ENCODE measurements around the gene PLD1.

The PLD1 gene

DNA sequence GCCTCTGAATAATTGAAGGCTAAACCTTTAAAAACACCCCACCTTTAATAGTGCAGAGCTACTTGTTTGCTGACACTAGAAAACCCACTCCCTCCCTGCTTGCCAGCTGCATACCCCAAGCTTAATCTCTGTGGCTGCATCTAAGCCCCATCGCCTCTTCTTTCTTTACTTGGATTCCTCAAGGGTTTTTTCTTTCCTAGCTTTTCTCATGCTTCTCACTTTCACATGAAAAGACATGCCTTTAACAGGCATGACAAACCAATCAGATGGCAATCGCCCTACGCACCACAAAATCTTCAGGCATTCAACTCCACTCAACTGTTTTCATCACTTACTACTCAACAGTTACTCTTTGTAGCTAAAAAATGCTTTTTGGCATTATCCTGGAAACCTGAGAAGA lies 77.5 kb downstream of the PLD1 start:
- no peak overlapping the region for H3K4me3 ChIP-seq (ENCODE audit: low read length)
- no peak for DNase-seq (ENCODE audit: low read depth)
- no peak for TF ChIP-seq CTCF (conservative IDR thresholded peaks at IDR 0.05; ENCODE audit: low read length)

- no peak for TF ChIP-seq CTCF (conservative IDR thresholded peaks at IDR 0.05; ENCODE audit: low read length)
- DNase-seq (ENCODE audit: low read depth): no peak
- H3K4me3 ChIP-seq (ENCODE audit: low read length): no peak overlapping the region
Measured at GRCh38 chr3:171731691-171732090, 78.6 kb downstream of the PLD1 start.

DNA sequence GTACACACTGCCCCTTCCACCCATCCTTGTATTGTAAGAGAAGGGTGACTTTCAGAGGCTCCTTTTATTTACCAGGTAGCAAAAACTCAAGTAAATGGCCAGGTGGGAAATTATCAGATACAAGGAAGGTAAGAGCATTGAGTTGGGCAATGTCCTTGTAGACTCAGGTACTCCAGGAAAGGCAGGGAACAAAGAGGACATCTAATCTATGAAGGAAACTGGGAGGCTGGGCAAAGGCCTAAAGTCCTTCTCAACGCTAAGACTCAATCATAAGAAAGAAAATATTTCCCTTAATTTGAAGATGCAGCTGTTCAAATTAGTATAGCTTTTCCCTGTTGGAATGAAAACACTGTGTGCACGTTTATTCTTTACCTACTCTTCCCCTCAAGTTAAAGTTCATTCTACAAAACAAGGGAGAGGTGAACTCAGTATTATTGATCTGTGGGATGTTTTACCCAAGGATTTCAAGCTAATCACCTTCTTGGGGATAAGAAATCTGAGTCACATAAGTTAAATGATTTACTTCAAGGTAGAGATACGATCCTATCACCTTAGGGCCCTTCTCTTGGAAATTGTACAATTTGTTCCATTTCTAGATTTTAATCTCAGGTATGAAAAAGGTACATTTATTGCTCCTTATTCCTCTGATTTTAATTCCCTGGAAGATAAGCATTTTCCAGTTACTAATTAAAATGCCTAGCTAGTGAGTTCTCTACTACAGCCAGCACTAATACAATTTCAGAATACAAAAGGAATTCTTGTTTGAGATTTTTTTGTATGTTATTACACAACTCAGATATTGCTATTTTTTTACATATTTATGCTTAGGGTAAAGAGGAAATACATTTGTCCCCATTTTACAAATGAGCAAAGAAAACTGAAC lies 80.6 kb downstream of the PLD1 start:
- no peak for TF ChIP-seq CTCF (conservative IDR thresholded peaks at IDR 0.05; ENCODE audit: low read length)
- no peak overlapping the region for H3K4me3 ChIP-seq (ENCODE audit: low read length)
- DNase-seq (ENCODE audit: low read depth): no peak

GRCh38 chr3:171727288-171727687 lies 83.0 kb downstream of the PLD1 start:
- H3K4me3 ChIP-seq (ENCODE audit: low read length): no peak overlapping the region
- no peak for TF ChIP-seq CTCF (conservative IDR thresholded peaks at IDR 0.05; ENCODE audit: low read length)
- DNase-seq (ENCODE audit: low read depth): no peak

DNA sequence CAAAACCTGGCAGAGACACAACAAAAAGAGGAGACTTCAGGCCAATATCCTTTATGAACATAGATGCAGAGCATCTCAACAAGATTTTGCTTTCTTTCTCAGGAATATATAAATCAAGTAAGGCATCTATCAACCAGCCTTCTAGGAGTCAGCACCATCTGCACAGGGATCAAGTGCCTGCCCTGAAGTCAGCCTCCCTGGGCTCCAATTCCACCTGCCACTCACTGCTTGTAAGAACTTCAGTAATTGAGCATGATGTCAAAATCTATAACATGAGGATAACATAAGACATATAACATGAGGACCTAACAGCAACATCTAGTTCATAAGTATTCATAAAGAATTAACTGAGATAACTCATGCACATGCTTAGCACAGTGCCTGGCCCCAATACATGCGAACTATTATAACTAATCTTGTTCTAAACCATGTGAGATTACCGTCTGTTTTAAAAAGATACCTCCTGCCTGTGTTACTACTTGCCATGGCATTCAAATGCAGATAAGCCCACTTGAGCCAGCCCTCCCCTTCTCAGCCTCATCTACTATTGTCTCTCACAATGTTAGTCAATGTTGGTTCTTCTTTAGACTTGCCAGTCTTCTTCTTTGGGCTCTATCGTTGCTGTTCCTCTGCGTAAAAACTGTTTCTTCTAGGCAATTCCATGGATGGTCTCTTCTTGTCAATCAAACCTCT lies 91.6 kb downstream of the PLD1 start:
- no peak overlapping the region for H3K4me3 ChIP-seq (ENCODE audit: low read length)
- no peak for DNase-seq (ENCODE audit: low read depth)
- no peak for TF ChIP-seq CTCF (conservative IDR thresholded peaks at IDR 0.05; ENCODE audit: low read length)

DNA sequence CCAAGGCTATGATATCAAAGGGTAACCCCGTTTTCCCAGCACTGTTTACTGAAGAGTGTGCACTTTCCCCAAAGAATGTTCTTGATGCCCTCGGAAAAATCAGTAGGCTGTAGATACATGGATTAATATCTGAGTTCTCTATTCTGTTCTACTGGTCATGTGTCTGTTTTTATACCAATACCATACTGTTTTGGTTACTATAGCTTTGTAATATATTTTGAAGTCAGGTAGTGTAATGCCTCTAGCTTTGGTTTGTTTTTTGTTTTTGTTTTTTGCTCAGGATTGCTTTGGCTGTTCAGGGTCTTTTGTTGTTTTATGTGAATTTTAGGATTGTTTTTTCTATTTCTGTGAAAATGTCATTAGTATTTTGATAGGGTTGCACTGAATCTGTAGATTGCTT lies 95.1 kb downstream of the PLD1 start:
- DNase-seq (ENCODE audit: low read depth): no peak
- TF ChIP-seq CTCF (conservative IDR thresholded peaks at IDR 0.05; ENCODE audit: low read length): no peak
- H3K4me3 ChIP-seq (ENCODE audit: low read length): no peak overlapping the region
